HepG2 (cell line): ENCODE results near the gene PPRC1.
A peak's percentile ranks its signal among the peaks of the same experiment; 100 is the strongest.

Source experiments
- CTCF ChIP-seq: sonication (generic); formaldehyde crosslinking; IDR thresholded peaks from 2 replicates; pipeline ENCODE4 v1.5.0; 2020; ENCODE audit warnings: mild to moderate bottlenecking, missing genetic modification reagents, moderate library complexity
- HIC2 ChIP-seq: sonication (generic); formaldehyde crosslinking; IDR thresholded peaks from 2 replicates; pipeline ENCODE4 v1.9.0; 2022; ENCODE audit warnings: low read depth, missing genetic modification reagents
- HOXA5 ChIP-seq: sonication (generic); formaldehyde crosslinking; IDR thresholded peaks from 2 replicates; pipeline ENCODE4 v1.4.0; 2020; ENCODE audit warnings: missing genetic modification reagents
- MTA1 ChIP-seq: sonication (generic); formaldehyde crosslinking; IDR thresholded peaks from 2 replicates; pipeline ENCODE4 v1.4.0; 2020; ENCODE audit warnings: missing genetic modification reagents, mild to moderate bottlenecking, borderline replicate concordance
- POLR2A ChIP-seq, 2 experiments: IDR thresholded peaks; 2 replicates each; pipeline ENCODE4 v1.6.1; 2011; ENCODE audit warnings: low read depth in 2 of 2, low read length in 2 of 2, mild to moderate bottlenecking in 1 of 2, moderate library complexity in 1 of 2; ENCODE audit not compliant: insufficient read depth in 1 of 2
- POLR2AphosphoS2 ChIP-seq: IDR thresholded peaks from 2 replicates; pipeline ENCODE4 v1.6.1; 2011; ENCODE audit warnings: low read depth, low read length, improper control_type of control experiment
- TBX3 ChIP-seq: fragments of 450-650 bp; IDR thresholded peaks from 2 replicates; pipeline ENCODE4 v1.6.1; 2017; ENCODE audit warnings: antibody characterized with exemption, mild to moderate bottlenecking, inconsistent platforms, borderline replicate concordance
- ZNF331 ChIP-seq: sonication (generic); formaldehyde crosslinking; IDR thresholded peaks from 2 replicates; pipeline ENCODE4 v1.4.0; 2020; ENCODE audit warnings: missing genetic modification reagents

- TF ChIP-seq POLR2AphosphoS2: peak; percentile 32; the same call in 1 of the 2 replicates
- TF ChIP-seq HOXA5 (CRISPR knock-in tag): no peak
- TF ChIP-seq TBX3: no peak
- TF ChIP-seq ZNF331: no peak
- no peak for TF ChIP-seq CTCF (CRISPR knock-in tag)
- no peak for TF ChIP-seq POLR2A (IDR thresholded peaks at IDR 0.05; ENCODE audit: insufficient read depth in 1 of 2, low read depth in 2 of 2, low read length in 2 of 2)
- no peak for TF ChIP-seq MTA1 (CRISPR knock-in tag)
- TF ChIP-seq HIC2 (CRISPR knock-in tag): no peak
Observed at GRCh38 chr10:102140218-102140617, 7.4 kb downstream of the PPRC1 start.
